GM19099 (cell line): ENCODE results near the gene SLC45A3.

ENCODE experiments used
- POLR2A ChIP-seq: IDR thresholded peaks from 3 replicates; pipeline ENCODE4 v1.6.1; 2011; ENCODE audit warnings: low read depth; ENCODE audit not compliant: insufficient read length; ENCODE audit errors: extremely low read depth

SLC45A3 gene, protein sequence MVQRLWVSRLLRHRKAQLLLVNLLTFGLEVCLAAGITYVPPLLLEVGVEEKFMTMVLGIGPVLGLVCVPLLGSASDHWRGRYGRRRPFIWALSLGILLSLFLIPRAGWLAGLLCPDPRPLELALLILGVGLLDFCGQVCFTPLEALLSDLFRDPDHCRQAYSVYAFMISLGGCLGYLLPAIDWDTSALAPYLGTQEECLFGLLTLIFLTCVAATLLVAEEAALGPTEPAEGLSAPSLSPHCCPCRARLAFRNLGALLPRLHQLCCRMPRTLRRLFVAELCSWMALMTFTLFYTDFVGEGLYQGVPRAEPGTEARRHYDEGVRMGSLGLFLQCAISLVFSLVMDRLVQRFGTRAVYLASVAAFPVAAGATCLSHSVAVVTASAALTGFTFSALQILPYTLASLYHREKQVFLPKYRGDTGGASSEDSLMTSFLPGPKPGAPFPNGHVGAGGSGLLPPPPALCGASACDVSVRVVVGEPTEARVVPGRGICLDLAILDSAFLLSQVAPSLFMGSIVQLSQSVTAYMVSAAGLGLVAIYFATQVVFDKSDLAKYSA

GRCh38 chr1:205680073-205680851 lies at the start of gene SLC45A3:
Gene SLC45A3, minus strand, starts transcription at chr1:205680509. Its CDS starts 15,853 bp downstream, at chr1:205664656.
- TF ChIP-seq POLR2A: no peak

DNA sequence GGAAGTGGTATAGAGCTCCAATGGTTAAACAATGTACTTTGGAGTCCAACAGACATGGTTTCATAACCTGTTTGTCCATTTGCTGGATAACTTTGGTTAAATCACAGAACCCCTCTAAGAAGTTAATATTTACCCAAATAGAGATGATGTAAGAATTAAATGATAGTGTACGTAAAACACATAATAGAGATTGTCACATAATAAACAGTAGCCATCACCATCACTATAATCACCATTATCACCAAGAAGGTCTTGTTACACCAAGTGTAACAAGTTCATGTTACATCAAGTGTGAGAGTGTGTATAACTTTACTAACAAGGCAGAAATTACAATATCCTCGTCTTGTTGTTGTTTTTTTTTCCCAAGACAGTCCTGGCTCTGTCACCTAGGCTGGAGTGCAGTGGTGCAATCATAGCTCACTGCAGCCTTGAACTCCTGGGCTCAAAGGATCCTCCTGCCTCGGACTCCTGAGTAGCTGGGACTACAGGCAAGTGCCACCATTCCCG lies 46.4 kb upstream of the SLC45A3 start:
- no peak for TF ChIP-seq POLR2A

DNA sequence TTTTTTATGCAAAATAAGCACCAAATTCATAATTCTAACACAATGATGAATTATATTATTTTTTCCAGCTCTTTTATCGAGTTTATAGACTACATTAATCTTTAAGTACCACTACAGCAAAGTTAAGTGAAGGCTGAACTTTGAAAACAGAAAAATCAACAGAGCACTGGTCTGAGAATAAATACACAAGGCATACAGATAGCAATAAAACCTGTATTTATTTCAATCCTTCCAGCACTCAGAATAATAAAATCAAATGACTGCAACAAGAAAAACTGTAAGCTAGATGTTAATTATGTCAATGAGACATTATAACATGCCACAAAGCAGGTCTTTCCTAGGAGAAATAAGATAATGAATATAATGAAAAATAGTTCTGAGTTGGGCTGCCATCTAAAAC lies 45.2 kb upstream of the SLC45A3 start:
- no peak for TF ChIP-seq POLR2A

DNA sequence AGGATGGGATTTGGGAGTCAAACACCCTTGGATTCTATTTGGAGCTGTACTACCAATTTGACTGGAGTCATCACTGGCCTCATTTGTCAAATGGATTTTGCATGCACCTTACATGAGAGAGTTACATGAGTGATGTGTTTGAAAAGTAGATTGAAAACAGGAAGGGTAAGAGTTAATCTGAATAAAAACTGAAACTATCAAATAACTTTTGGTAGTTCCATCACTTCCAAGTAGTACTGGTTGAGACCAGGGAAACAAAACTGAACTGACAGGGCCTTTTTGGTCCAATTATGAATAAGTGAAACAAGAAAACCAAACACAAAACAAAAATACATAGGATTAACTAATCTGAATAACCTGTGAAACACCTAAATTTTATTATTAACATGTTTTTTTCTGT lies 39.5 kb upstream of the SLC45A3 start:
- no peak for TF ChIP-seq POLR2A

- TF ChIP-seq POLR2A: no peak
Observed at GRCh38 chr1:205719015-205719414, 38.7 kb upstream of the SLC45A3 start.

DNA sequence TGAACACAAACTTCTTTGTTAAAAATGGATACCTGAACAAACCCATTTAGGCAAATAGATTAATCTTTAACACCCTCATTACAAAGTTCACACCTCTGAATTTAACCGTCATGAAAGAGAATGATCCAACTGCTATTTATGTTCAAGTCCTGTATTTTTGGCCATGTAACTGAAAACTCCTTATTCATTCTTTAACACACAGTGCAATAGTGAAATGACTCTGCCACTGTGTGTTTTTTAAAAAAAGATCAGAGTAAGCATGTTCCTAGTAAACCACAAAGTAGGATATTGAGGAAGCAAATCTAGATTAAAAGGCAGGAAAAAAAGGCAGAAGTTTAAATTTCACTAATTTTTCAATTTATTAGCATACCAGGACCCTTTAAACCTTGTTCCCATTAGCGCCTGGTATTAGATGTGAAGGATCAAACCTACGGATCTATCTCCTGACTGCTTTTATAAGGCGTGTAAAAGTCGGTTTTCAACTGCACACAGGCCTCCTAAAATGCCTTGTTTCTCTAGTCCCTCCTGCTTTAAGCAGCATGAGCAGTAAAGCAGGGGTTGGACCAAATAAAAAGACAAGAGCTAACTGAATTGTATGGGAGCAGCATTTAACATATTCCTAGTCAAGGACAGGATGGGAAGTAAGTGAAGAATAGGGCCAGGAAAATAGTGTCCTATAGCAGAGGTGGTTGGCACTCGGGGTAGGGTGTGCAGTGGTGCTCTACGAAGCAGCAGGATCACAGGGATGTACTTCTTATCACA lies 36.2 kb upstream of the SLC45A3 start:
- no peak for TF ChIP-seq POLR2A

DNA sequence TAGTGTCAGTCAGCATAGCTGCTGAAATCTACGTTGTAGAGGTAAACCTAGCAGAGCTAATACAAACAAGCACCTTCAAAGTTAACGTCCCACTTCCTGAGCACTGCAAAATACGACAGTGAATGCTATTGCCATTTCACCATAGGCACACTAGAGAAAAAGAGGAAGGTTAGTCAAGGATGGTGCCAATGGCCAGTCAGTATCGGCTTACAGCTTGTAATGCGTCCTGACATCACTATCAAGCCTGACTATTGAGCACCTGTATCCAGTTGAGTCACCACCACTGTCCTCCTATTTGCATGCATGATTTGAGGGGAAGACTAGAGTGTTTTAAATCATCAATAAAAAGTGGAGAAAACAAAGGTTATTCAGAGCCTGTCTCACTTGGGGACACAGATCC lies 35.3 kb upstream of the SLC45A3 start:
- TF ChIP-seq POLR2A: no peak

GRCh38 chr1:205714906-205715246 lies 34.6 kb upstream of the SLC45A3 start:
- no peak for TF ChIP-seq POLR2A

DNA sequence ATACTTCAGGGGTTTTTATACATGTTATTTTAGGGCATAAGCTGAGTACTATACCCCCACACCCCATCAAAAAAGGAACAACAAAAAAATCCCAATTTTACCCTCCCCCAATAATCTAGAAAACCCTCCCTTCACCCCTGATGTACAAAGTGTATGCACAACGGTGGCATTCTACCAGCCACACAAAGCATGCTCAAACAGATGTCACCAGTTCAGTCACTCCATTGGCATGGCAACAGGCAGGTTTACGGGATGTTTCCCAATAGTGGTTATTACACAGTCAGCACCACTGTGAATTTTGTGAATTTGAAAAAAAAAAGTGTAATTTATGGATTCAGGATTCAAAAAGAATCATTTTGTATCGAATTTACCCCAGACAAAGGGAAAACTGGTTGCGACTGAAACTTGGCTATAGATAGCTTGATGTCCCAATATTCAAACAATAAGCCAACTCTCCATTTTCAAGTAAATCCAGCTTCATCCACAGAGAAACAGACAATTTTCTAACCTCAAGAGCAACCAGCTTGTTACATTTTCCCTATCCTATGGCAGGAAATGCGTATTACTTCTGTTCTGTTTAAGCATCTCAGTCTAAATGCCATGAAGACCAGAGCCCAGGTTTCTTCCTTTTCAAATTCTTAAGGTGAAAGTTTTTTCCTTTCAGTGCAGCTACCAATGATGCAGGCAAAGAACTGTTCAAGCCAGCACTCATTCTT lies 34.0 kb upstream of the SLC45A3 start:
- no peak for TF ChIP-seq POLR2A

GRCh38 chr1:205711105-205712048 lies 31.1 kb upstream of the SLC45A3 start:
- TF ChIP-seq POLR2A: no peak

GRCh38 chr1:205710201-205711062 lies 30.1 kb upstream of the SLC45A3 start:
- TF ChIP-seq POLR2A: no peak

DNA sequence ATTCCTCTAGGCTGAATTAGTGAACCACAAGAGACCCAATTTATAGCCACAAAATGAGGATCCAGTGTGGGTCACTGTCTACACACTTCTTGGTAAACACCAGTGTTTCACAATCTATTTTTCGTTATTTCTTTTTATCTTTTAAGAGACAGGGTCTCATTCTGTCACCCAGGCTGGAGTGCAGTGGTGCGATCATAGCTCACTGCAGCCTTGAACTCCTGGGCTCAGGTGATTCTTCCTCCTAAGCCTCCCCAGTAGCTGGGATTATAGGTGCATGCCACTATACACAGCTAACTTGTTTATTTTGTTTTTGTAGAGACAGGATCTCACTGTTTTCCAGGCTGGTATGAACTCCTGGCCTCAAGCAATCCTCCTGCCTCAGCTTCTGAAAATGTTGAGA lies 29.3 kb upstream of the SLC45A3 start:
- no peak for TF ChIP-seq POLR2A
